Right renal pelvis (tissue), 4 donors: Measurements from ENCODE around the gene SAMHD1. TPM values are rescaled to one million over a fixed set of nuclear protein-coding genes. Genes with fewer than 3 reads are reported as not detected.
"Not testable (repeated sequence)": the region's sequence is repeated elsewhere in the genome, so short reads cannot be mapped to it uniquely, and the experiment has no call there.

Source experiments
- DNase-seq, 4 donors: peaks; one replicate each; pipeline ENCODE4 v3.0.0-alpha.2; 2013; ENCODE audit warnings: low read depth in 4 of 4, low spot score in 3 of 4, missing footprints in 1 of 4
- polyA plus RNA-seq, 4 donors: library from polyadenylated mRNA; unstranded; fragments of 120-200 nt; gene quantifications; one replicate each; pipeline ENCODE4 v1.2.1, GENCODE V29; 2013; ENCODE audit not compliant: insufficient read length in 4 of 4

The SAMHD1 gene
- polyA plus RNA-seq, 4 donors, result 22.1 to 27.6 (median 25.6) TPM

DNA sequence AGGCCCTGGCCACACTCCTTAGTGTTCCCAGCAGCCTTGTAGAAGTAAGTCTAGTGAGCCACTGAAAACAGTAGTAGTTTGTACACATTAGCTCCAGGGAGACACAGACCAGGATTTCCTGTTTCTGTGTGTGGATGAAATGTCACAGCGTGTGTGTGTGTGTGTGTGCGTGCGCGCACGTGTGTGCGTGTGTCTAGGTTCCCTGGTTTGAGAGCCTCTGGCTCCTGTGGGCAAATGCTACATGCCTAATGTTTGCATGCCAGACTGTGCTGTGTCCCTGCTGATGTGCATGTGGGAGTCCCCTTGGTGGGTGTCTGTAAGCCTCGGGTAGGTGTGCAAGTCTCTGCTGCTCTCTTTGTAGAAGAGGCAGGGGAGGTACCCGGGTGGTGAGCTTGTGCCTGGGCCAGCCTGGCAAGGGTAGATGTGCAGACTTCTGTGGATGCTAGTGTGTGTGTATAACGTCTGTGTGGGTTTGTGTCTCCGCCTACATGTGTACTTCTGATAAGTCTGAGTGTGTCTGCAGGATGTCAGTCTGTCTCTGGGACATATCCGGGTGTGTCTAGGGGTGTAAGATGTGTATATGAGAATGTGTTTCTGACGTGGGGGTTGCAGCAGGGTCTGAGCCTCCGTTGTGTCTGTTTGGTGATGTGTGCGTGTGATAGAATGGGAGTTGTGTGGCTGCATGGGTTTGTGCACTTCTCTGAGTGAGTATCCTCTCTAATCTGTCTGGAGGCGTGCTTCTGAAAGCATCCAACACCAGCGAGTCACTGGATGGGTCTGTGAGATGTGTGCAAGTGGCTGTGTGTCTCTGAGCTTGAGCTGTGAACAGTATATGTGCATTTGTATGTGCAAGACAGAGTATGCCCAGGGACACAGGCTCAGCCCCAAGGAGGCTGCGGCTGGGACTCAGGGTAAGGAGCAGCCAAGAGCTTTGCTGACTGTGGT is 94.5 kb downstream of the SAMHD1 start:
- DNase-seq, result no peak

DNA sequence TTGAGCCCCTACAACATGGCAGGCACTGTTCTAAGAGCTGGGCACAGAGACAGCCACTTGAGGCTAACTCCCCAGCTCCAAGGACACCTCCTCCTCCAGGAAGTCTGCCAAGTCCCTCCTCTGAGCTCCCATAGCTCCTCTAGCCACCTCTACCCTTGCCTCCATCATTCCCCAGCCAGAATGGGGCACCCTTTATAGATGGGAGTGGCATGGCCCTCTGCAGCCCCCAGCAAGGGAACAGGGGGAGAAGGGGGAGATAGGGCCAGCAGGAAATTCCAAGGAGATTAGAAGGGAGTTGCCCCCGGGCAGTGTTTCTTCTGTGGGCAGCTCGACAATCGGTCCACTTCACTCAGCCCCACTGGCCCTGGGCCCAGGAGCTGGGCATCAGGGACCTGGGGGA is 95.3 kb downstream of the SAMHD1 start:
- DNase-seq, result no peak

DNA sequence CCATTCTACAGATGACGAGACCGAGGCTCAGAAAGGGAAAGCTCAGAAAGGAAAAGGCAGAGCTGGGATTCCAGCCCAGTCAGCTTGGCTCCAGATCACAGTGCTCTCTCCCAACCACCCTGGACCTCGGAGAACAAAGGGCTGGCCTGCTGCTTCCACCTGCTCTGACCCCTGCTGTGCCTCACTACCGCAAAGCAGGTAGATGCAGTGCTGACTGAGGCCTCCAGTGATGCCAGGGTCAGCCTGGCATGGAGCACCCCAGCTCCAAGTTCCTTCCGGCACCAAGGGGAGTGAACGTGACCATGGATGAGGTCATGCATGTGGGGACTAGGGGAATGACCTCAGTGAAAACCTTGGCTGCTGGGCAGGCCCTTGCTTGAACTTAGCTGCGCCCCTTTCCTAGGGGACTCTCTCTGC is 96.3 kb downstream of the SAMHD1 start:
- DNase-seq, result no peak

DNA sequence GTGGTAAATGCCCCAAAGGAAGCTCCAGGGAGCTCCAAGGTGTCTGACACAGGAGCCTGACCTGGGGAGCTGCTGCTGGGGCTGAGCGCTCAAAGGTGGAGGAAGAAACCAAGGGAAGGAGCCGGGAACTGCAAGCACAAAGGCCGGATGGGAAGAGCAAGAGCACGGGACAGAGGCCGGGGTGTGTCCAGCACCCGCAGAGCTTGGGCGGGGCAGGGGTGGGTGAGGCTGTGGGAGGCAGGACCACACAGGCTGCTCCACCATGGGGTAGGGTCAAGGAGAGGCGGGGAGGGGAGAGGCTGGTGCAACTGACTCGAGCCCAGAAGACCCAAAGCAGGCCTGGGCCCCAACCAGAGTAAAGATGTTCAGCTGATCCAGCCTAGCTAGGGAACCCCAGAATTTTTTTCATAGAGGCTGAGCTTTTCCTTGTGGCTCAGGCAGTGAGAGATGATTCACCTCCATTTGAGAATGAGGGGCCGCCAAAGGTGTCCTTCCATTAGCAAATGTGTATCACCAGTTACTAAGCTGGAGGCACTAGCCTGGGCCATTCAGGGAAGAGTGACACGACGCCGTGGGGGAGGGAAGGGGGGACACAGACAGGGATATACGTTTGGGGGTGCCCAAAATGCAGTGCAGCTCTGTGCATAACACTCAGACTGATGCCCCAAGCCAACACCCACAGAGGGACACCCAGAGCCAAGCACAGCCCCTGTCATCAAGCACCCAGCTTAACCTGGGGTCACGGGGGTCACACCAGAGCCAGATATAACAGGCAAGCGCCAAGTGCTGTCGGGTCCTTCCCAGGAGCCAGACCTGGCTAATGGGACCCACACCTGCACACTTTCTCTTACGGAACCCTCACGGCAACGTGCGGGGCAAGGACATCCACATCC is 96.9 kb downstream of the SAMHD1 start:
- no peak for DNase-seq

DNA sequence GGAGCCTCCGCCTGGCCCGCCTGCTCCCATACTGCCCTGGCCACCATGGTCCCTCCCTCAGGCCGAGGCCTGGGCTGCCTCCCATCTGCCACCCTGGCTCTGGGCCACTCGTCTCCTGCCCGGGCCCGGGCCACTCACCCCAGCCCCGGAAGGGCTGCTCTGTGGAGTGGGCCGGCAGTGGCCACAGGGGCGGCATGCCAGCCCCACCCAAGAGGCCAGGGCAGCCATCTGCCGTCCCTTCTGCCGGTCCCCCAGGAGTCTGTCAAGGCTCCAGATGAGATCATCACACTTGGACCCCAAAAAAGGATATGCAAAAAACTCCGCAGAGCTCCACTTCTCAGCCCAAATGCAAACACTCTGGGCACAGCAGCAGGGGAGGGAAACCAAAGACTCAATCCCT is 99.3 kb downstream of the SAMHD1 start:
- no peak for DNase-seq

DNA sequence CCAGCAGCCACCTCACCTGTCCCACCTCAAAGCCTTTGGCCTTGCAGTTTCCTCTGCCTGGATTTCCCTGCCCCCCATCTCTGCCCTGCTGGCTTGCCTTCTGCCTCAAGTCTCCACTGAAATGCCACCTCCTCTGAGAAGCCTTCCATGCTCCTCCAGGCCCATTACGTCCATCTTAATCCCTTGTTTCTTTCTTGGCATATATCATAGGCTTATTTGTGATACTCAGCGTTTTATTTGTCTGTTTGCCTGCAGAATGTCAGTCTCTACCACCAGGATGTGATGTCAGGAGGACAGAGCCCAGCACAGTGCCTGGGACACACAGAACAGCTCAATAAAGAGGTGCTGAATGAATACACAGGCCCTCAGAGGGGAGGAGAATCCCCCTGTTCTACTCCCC is 100.0 kb downstream of the SAMHD1 start:
- DNase-seq, result no peak

DNA sequence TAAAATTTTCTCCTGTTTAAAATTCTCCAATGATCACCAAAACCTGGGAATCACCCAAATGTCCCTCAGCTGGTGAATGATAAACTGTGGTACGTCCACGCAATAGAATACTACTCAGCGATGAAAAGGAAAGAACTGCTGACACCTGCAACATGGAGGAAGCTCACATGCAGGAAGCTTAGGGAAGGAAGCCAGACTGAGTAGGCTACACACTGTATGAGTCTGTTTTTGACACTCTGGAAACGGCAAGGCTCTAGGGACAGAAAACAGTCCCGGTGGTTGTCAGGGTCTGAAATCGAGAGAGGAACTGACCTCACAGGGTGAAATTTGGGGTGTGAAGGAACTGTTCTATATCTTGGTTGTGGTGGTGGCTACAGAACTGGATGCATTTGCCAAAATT is 100.7 kb downstream of the SAMHD1 start:
- DNase-seq, result no peak

DNA sequence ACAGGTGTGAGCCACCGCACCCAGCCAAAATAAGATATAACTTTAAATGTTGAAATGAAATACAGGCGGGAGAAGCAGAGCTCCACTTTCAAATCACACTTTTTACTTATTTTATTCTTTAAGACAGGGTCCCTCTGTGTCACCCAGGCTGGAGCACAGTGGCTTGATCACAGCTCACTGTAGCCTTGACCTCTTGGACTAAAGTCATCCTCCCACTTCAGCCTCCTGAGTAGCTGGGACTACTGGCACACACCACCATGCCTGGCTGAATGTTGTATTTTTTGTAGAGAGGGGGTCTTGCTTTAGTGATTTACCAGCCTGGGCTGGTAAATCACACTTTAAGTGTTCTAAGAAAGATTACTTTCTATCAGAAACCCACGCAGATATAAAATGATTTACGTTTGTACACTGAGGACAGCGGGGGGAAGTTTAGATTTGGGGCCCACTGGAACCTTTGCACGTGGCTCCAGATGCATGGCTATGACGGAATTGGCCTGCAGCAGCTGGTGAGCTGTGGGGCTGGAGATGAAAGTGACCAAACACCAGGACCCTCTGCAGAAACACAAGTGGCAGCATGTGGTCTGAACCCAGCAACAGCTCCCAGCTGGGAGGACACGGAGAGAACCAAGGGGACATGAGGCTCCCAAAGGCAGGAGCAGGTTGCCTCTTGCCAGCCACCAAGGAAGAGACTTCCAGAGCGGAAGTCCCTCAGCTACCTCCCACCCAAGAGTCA is 102.0 kb downstream of the SAMHD1 start:
- no peak for DNase-seq

DNA sequence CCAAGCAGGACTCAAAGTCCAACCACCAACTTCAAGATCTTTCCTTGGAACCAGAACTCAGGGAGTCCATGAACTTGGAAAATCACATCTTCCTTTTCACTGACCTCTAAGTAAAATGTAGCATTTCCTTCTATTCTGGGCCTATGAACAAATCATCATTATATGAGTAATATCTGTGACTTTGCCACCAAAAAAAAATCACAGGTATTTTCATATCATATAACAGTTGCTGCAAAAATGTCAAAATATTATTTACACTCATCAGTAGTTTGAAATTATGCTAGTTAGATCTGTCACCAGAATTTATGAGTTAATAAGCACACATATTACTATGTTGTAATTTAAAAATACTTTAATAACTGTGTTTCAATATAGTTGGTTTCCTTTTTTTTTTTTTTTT is 102.8 kb downstream of the SAMHD1 start:
- no peak for DNase-seq

DNA sequence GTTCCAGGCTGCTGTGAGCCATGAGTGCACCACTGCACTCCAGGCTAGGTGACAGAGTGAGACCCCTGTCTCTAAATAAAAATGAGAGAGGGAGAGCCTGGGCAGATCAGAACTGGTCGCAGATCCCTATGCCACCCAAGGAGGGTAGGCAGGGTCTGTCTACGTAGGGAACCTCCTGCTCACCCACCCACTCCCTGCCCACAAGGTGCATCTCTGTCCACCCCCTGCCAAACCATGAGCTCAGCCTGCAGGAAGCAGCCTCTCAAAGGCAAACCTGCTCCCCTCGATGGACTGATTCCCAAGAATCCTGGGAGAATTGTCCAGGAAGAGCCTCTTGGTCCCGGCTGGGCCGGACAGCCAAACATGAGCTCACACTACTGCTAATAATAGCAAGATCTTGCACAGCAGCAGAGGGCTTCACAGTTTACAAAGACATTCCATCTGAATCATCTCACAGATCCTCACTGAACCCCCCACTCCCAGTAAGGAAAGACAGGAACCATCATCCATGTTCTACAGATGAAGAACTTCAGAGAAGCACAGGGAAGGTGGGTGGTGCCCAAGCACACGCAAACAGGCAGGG is 103.3 kb downstream of the SAMHD1 start:
- no peak for DNase-seq

DNA sequence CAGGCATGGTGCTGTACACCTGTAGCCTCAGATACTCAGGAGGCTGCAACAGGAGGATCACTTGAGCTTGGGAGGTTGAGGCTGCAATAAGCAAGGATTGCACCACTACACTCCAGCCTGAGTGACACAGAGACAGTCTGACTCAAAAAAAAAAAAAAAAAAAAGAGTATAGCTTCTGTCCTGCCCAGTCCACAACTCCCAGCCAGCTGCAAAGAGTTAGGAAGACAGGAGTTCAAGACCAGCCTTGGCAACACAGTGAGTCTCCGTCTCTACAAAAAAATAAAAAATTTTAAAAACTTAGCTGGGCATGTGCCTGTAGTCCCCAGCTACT is 103.8 kb downstream of the SAMHD1 start:
- DNase-seq, result no peak

DNA sequence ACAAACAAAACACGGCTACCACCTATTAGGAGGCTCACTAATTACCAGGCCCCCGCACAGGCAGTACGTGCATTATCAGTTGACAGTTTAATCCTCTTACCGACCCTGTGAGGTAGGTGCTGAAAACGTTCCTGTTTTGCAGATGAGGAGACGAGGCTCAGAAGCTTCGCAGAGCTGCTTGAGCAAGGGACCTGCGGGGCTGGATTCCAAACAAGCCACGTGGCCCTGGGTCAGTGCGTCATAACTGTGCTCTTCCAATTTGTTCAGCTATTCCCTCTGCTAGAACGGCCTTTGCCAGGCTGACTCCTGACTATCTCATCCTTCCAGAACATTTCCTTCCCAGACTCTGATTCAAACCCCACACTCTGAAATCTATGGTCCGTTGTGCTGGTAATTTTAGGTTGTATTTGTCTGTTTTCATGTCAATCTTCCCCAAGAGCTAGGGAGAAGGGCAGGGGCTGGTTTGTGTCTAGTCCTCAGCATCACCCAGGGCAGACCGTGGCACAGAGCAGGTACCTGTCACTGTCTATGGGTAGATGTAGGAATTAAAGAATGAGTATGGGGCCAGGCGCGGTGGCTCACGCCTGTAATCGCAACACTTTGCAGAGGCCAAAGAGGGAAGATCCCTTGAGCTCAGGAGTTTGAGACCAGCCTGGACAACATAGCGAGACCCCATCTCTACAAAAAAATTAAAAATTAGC is 104.3 kb downstream of the SAMHD1 start:
- no peak for DNase-seq

DNA sequence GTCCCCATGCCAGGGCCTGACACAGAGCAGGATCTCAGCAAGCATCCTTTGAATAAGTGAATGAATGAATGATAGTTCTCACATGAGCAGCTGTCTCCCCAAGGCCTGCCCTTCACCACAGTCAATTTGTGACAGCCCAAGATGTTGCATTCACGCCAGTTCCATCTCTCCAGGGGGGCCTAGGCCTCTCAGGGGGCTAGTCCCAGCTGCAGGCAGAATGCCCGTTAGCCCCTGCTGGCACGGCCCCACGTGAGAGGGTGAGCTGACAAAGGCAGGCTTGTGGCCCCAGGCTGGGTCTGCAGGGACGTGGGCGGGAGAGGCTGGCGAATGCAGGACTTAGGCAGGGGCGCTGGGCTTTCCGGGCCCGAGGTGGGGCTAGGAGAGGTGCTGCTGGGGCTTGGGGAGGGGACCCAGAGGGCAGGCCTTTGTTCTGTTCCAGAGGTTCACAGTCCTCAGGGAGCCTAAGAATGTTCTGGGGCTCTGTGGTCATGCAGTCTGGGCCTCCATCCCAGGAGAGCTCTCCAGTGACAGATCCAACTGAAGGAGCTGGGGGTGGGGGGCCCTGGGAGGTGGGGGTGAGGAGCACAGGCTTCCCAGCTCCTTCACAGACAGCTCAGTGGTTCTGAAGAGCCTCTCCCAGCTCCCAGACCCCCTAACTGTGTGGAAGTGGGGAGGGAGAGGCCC is 106.1 kb downstream of the SAMHD1 start:
- DNase-seq, result no peak

DNA sequence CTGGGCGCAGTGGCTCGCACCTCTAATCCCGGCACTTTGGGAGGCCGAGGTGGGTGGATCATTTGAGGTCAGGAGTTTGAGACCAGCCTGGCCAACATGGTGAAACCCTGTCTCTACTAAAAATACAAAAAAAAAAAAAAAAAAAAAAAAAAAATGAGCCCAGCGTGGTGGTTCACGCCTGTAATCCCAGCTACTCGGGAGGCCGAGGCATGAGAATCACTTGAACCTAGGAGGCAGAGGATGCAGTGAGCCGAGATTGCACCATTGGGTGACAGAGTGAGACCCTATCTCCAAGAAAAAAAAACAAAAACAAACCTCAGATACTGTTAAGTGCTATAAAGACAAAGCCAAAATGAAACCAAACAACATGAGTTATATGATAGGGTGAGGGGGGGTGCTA is 110.5 kb downstream of the SAMHD1 start:
- not testable (repeated sequence) for DNase-seq

Other genes starting within 250 kb of the SAMHD1 start
- 10 to 100 TPM; 31.3 to 35.9 (median 33.9) TPM for gene NDRG3, start 205.6 kb downstream of the SAMHD1 start, polyA plus RNA-seq
- 10 to 100 TPM; 17.0 to 19.2 (median 18.9) TPM for gene DSN1, start 177.9 kb downstream of the SAMHD1 start, polyA plus RNA-seq
- gene TLDC2, start 75.6 kb downstream of the SAMHD1 start, polyA plus RNA-seq, result 1 to 10 TPM; 1.6 to 5.5 (median 3.5) TPM
- gene RBL1, start 144.3 kb upstream of the SAMHD1 start, polyA plus RNA-seq, result 10 to 100 TPM; 10.1 to 12.8 (median 12.3) TPM
- 100 to 1,000 TPM; 308 to 321 (median 316) TPM for gene RPN2, start 227.6 kb upstream of the SAMHD1 start, polyA plus RNA-seq
- gene MROH8, start 227.8 kb upstream of the SAMHD1 start, polyA plus RNA-seq, result 1 to 10 TPM; 5.8 to 7.9 (median 7.4) TPM